ENCODE results near the gene ZNF541.

DNA sequence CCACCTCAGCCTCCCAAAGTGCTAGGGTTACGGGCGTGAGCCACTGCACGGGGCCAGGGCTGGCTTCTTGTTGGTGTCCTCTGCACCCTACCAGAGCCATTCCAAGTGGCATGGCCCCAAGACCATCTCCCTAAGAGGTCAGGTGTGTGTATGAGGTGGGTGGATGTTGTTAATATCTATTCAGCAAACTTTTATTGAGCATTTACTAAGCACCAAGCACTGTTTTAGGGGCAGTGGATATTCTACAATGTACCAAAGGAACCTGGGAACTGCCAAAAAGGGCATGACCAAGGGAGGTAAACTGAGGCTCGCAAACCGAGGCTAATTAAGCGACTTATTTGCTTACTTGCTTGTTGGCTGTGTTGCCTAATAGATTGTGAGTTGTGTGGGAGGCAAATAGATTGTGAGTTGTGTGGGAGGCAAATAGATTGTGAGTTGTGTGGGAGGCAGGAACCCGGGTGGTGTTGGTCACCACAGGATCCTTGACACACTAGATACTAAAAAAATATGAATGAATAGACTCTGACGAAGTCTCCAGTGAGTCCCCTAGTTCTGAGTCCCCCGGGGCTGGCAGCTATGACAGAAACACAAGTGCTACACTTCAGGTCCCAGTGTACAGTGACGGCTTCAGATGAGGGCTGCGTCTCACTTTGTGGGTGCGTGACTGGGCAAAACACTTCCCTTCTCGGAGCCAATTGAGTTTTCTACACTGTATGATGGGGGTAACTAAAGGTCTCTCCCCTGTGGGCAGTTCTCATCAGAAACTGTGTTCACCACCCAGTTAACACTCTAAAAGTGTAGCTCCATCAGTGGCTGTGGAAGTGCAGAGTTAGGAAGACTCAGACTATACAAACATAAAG, 31.0 kb upstream of the ZNF541 start:
- no peak for TF ChIP-seq CTCF (IDR thresholded peaks at IDR 0.05; ENCODE audit: low read depth, low read length)
- TF ChIP-seq EZH2phosphoT487 (IDR thresholded peaks at IDR 0.05; ENCODE audit: low read depth): no peak

Data from OCI-LY3 (cell line).